Calu3 (cell line): ENCODE measurements around the gene FLYWCH1. TPM values are rescaled to one million over a fixed set of nuclear protein-coding genes. Genes with fewer than 3 reads are reported as not detected.

ENCODE experiments used
- BruUV-seq: library from RNA; stranded (reverse); fragments of 400-500 nt; replicated peaks from 2 replicates; lab custom pipeline; 2021; lab: Mats Ljungman, UMichigan
- CTCF ChIA-PET: fragments of 300-600 bp; sonication (Branson Sonifier 250); formaldehyde crosslinking; loops from one replicate; lab custom pipeline; 2022; ENCODE audit warnings: antibody characterized with exemption; lab: Charles Lee
- DNase-seq: peaks from one replicate; pipeline ENCODE4 v3.0.0; 2022
- H3K27ac Mint-ChIP-seq: one replicate; pipeline ENCODE4 v1.8.0; 2022; ENCODE audit warnings: mixed read lengths; ENCODE audit not compliant: unreplicated experiment
- H3K27me3 Mint-ChIP-seq: one replicate; pipeline ENCODE4 v1.8.0; 2022; ENCODE audit warnings: mixed read lengths; ENCODE audit not compliant: unreplicated experiment
- H3K36me3 Mint-ChIP-seq: one replicate; pipeline ENCODE4 v1.8.0; 2022; ENCODE audit warnings: mild to moderate bottlenecking, moderate library complexity, mixed read lengths; ENCODE audit not compliant: insufficient read depth, unreplicated experiment
- H3K4me1 Mint-ChIP-seq: one replicate; pipeline ENCODE4 v1.8.0; 2022; ENCODE audit warnings: mild to moderate bottlenecking, low read depth, mixed read lengths; ENCODE audit not compliant: unreplicated experiment
- H3K4me3 Mint-ChIP-seq: one replicate; pipeline ENCODE4 v1.8.0; 2022; ENCODE audit warnings: mild to moderate bottlenecking, low read depth, moderate library complexity, mixed read lengths; ENCODE audit not compliant: unreplicated experiment
- H3K9me3 Mint-ChIP-seq: one replicate; pipeline ENCODE4 v1.8.0; 2022; ENCODE audit warnings: low read depth, mixed read lengths; ENCODE audit not compliant: unreplicated experiment
- intact Hi-C: fragments of 100-400 bp; cut with micrococcal nuclease; formaldehyde crosslinking; loops from one replicate; pipeline ENCODE4 v1.10.0; 2022; ENCODE audit not compliant: unreplicated experiment
- total RNA-seq: library from RNA; stranded (reverse); gene quantifications from 2 replicates; pipeline ENCODE4 v1.2.3, GENCODE V29; 2022
- TF ChIP-seq, protein P1 (sequence below): fragments of 200-600 bp; IDR thresholded peaks from one replicate; pipeline ENCODE4 v1.8.0; 2022; ENCODE audit warnings: antibody characterized with exemption; ENCODE audit not compliant: unreplicated experiment

Gene FLYWCH1
- total RNA-seq, 1 experiment from 2014 or later = 34.8 TPM

DNA sequence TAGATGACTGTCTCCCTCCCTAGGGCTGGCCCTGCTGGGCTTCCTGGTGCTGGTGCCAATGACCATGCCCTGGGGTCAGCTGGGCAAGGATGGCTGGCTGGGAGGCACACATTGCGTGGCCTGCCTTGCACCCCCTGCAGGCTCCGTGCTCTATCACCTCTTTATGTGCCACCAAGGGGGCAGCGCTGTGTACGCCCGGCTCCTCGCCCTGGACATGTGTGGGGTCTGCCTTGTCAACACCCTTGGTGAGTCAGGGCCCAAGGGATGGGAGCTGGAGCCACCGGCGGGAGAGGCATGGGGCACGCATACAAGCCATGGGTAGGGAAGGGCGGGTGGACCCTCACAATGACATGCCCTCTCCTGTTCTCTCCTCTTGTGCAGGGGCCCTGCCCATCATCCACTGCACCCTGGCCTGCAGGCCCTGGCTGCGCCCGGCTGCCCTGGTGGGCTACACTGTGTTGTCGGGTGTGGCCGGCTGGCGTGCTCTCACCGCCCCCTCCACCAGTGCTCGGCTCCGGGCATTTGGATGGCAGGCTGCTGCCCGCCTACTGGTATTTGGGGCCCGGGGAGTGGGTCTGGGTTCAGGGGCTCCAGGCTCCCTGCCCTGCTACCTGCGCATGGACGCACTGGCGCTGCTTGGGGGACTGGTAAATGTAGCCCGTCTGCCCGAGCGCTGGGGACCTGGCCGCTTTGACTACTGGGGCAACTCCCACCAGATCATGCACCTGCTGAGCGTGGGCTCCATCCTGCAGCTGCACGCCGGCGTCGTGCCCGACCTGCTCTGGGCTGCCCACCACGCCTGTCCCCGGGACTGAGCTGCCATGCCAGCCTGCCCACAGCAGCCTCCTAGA is 59.6 kb downstream of the FLYWCH1 start:
- H3K4me3 Mint-ChIP-seq = peak overlapping the region; percentile 83
- peak overlapping the region; percentile 72 for H3K27ac Mint-ChIP-seq
- peaks cover 68% of the 10 kb centered on the region for H3K36me3 Mint-ChIP-seq
- H3K27me3 Mint-ChIP-seq = peaks cover 12% of the 10 kb centered on the region
- BruUV-seq = no TSS peak
- H3K9me3 Mint-ChIP-seq = no peaks in the 10 kb centered on the region
- intact Hi-C loops = no loop called here
- CTCF ChIA-PET = no interaction called here
- DNase-seq = no peak
- H3K4me1 Mint-ChIP-seq = peaks cover 25% of the 10 kb centered on the region
- TF ChIP-seq, protein P1, sequence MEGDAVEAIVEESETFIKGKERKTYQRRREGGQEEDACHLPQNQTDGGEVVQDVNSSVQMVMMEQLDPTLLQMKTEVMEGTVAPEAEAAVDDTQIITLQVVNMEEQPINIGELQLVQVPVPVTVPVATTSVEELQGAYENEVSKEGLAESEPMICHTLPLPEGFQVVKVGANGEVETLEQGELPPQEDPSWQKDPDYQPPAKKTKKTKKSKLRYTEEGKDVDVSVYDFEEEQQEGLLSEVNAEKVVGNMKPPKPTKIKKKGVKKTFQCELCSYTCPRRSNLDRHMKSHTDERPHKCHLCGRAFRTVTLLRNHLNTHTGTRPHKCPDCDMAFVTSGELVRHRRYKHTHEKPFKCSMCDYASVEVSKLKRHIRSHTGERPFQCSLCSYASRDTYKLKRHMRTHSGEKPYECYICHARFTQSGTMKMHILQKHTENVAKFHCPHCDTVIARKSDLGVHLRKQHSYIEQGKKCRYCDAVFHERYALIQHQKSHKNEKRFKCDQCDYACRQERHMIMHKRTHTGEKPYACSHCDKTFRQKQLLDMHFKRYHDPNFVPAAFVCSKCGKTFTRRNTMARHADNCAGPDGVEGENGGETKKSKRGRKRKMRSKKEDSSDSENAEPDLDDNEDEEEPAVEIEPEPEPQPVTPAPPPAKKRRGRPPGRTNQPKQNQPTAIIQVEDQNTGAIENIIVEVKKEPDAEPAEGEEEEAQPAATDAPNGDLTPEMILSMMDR = peak; percentile 3

DNA sequence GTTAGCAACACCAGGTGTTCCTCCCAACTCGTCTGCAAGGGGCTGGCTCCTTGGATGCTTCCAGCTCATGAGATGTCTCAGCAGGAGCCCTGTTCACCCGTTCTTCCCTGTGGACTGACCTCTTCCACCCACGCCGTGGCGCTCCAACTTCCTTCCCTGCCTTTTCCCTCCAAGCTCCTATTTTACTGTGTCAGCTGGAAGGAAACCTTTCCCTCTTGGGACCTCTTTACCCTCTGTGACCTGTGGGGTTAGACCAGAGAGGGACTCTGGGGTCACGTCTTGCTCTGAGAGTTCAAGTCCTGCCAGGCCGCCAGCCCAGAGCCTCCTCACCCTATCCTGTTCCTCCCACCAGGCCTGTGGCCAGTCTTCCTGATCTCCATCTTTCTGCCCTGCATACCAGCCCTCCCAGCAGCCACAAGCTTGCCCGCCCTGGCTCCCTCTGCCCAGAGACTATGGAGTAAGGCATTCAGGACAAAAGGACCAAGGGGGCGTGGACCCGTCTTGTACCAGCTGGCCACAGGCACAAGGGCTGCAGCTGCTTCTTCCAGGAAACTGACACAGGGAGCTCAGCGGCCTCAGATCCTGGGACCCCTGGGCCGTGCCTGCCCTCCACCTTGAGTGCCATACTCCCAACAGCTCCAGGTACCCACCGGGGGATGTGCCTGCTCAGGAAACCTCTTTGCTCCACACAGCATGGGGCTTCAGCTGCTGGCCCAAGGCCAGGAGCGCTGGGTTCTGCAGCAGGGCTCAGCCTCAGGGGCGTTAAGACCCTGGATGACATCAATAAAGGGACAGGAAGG is 60.5 kb downstream of the FLYWCH1 start:
- DNase-seq = no peak
- peaks cover 29% of the 10 kb centered on the region for H3K4me1 Mint-ChIP-seq
- H3K27ac Mint-ChIP-seq = no peak overlapping the region
- H3K27me3 Mint-ChIP-seq = peaks cover 12% of the 10 kb centered on the region
- CTCF ChIA-PET = no interaction called here
- peaks cover 68% of the 10 kb centered on the region for H3K36me3 Mint-ChIP-seq
- intact Hi-C loops = no loop called here
- TF ChIP-seq, protein P1 = no peak
- no TSS peak for BruUV-seq
- H3K4me3 Mint-ChIP-seq = no peak overlapping the region
- H3K9me3 Mint-ChIP-seq = no peaks in the 10 kb centered on the region

- Mint-ChIP-seq H3K4me1 (peaks cover 38% of the 10 kb centered on the region), H3K4me3 (no peak overlapping the region), H3K36me3 (peaks cover 68% of the 10 kb centered on the region), H3K27ac (no peak overlapping the region), H3K9me3 (no peaks in the 10 kb centered on the region), H3K27me3 (peaks cover 4% of the 10 kb centered on the region)
- no TSS peak for BruUV-seq
- no peak for DNase-seq
- CTCF ChIA-PET = no interaction called here
- TF ChIP-seq, protein P1 = no peak
- intact Hi-C loops = no loop called here
Observed at GRCh38 chr16:2973093-2973492, 61.4 kb downstream of the FLYWCH1 start.

GRCh38 chr16:2973605-2974318 is 62.0 kb downstream of the FLYWCH1 start:
- Mint-ChIP-seq H3K36me3 (peaks cover 61% of the 10 kb centered on the region), H3K9me3 (no peaks in the 10 kb centered on the region), H3K4me1 (peaks cover 40% of the 10 kb centered on the region), H3K27ac (no peak overlapping the region), H3K4me3 (no peak overlapping the region), H3K27me3 (no peaks in the 10 kb centered on the region)
- no peak for DNase-seq
- no TSS peak for BruUV-seq
- TF ChIP-seq, protein P1 = no peak
- intact Hi-C loops = no loop called here
- CTCF ChIA-PET = no interaction called here
